OCI-LY1 (cell line): ENCODE measurements around the gene P2RY2.

Experiments
- H2AFZ ChIP-seq: fragments of 200-600 bp; sonication (generic), shearing (Covaris generic); 2 replicates; pipeline ENCODE4 v1.6.0; 2014; ENCODE audit warnings: antibody characterized with exemption, mild to moderate bottlenecking, low read length
- H3F3A ChIP-seq: fragments of 200-600 bp; sonication (generic), shearing (Covaris generic); 2 replicates; pipeline ENCODE4 v1.6.0; 2014; ENCODE audit warnings: mild to moderate bottlenecking, antibody characterized with exemption, low read length, moderate library complexity; ENCODE audit not compliant: insufficient read depth
- H3K27ac ChIP-seq: fragments of 200-600 bp; sonication (generic); 2 replicates; pipeline ENCODE4 v1.5.1; 2014; ENCODE audit warnings: low read length, mixed run types, mild to moderate bottlenecking, low read depth; ENCODE audit not compliant: poor library complexity, severe bottlenecking
- H3K27me3 ChIP-seq: fragments of 200-600 bp; sonication (generic); 2 replicates; pipeline ENCODE4 v1.6.0; 2014; ENCODE audit warnings: antibody characterized with exemption, mild to moderate bottlenecking, low read length, moderate library complexity; ENCODE audit not compliant: insufficient read depth
- H3K36me3 ChIP-seq: fragments of 200-600 bp; sonication (generic); 2 replicates; pipeline ENCODE4 v1.6.1; 2014; ENCODE audit warnings: mild to moderate bottlenecking, antibody characterized with exemption, low read length, moderate library complexity, mixed read lengths; ENCODE audit not compliant: insufficient read depth
- H3K4me1 ChIP-seq: fragments of 200-600 bp; sonication (generic); 2 replicates; pipeline ENCODE4 v1.5.1; 2014; ENCODE audit warnings: mild to moderate bottlenecking, low read length, moderate library complexity; ENCODE audit not compliant: insufficient read depth, severe bottlenecking
- H3K4me2 ChIP-seq: fragments of 200-600 bp; sonication (generic), shearing (Covaris generic); 2 replicates; pipeline ENCODE4 v1.6.1; 2014; ENCODE audit warnings: low read length
- H3K4me3 ChIP-seq: fragments of 200-600 bp; sonication (generic); 2 replicates; pipeline ENCODE4 v1.5.1; 2014; ENCODE audit warnings: low read length, low read depth, mild to moderate bottlenecking, mixed read lengths; ENCODE audit not compliant: poor library complexity, severe bottlenecking
- H3K79me2 ChIP-seq: fragments of 200-600 bp; shearing (Covaris generic); 2 replicates; pipeline ENCODE4 v1.6.1; 2016; ENCODE audit warnings: mixed run types, low read length, mixed read lengths; ENCODE audit not compliant: insufficient read depth
- H3K9ac ChIP-seq: fragments of 200-600 bp; sonication (generic), shearing (Covaris generic); 2 replicates; pipeline ENCODE4 v1.6.1; 2014; ENCODE audit warnings: mild to moderate bottlenecking, low read length, mixed read lengths
- H3K9me2 ChIP-seq: fragments of 200-600 bp; sonication (generic), shearing (Covaris generic); 2 replicates; pipeline ENCODE4 v1.6.1; 2014; ENCODE audit warnings: low read depth, mild to moderate bottlenecking, low read length, mixed read lengths
- H3K9me3 ChIP-seq: fragments of 200-600 bp; shearing (Covaris generic); 2 replicates; pipeline ENCODE4 v1.6.1; 2014; ENCODE audit warnings: low read length, mixed read lengths
- H4K20me1 ChIP-seq: fragments of 200-600 bp; sonication (generic), shearing (Covaris generic); 2 replicates; pipeline ENCODE4 v1.6.0; 2016; ENCODE audit warnings: mild to moderate bottlenecking, low read length; ENCODE audit not compliant: insufficient read depth
- EZH2 ChIP-seq: fragments of 200-600 bp; sonication (generic), shearing (Covaris generic); IDR thresholded peaks from 2 replicates; pipeline ENCODE4 v1.8.0; 2017; ENCODE audit warnings: borderline replicate concordance, mixed run types, mild to moderate bottlenecking, antibody characterized with exemption, low read length, moderate library complexity, mixed read lengths
- TF ChIP-seq, protein P1 (sequence below): fragments of 200-600 bp; sonication (generic), shearing (Covaris generic); IDR thresholded peaks from 2 replicates; pipeline ENCODE4 v1.5.1; 2017; ENCODE audit warnings: mild to moderate bottlenecking, antibody characterized with exemption, low read length, moderate library complexity, mixed read lengths

Gene P2RY2

DNA sequence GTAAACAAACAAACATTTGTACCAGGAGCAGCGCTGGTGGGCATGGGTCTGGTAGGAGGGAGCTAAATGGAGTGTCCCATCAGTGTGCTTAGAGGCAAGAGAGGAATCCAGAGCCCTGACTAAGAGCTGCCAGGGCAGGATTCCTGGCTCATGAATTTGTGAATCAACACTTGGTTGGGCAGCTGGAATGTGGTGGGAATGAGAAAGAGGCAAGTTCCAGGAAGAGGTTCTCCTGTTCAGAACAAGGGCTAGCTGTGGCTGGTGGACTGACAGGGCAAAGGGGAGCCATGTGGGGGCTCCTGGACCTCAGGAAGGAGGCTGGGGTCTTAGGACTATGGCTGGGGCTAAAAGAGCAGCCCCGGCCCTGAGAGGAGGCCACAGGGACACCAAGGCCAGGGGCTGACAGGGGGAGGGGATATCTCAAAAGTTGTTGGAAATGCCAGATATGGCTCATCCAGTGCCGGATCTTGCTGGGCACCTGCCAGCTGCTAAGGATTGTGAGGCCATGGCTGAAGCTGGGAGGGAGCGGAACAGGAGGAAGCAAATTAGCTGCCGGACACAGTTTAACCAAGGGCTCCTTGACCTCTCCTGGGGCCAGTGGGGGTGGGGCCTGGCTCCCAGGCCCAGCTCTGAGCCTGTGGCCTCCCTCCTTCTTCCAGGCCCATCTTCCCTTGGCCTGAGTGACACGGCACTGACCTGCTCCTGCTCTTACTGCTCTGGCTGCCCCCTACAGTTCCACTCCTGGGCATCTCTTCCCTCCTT, 39.4 kb downstream of the P2RY2 start:
- H3K9me3 ChIP-seq = no peaks in the 10 kb centered on the region
- no peaks in the 10 kb centered on the region for H3K9me2 ChIP-seq
- no peak overlapping the region for H3K4me2 ChIP-seq
- no peaks in the 10 kb centered on the region for H3K79me2 ChIP-seq
- no peak overlapping the region for H3K27ac ChIP-seq
- H3K27me3 ChIP-seq = no peaks in the 10 kb centered on the region
- TF ChIP-seq EZH2 = no peak
- TF ChIP-seq, protein P1, sequence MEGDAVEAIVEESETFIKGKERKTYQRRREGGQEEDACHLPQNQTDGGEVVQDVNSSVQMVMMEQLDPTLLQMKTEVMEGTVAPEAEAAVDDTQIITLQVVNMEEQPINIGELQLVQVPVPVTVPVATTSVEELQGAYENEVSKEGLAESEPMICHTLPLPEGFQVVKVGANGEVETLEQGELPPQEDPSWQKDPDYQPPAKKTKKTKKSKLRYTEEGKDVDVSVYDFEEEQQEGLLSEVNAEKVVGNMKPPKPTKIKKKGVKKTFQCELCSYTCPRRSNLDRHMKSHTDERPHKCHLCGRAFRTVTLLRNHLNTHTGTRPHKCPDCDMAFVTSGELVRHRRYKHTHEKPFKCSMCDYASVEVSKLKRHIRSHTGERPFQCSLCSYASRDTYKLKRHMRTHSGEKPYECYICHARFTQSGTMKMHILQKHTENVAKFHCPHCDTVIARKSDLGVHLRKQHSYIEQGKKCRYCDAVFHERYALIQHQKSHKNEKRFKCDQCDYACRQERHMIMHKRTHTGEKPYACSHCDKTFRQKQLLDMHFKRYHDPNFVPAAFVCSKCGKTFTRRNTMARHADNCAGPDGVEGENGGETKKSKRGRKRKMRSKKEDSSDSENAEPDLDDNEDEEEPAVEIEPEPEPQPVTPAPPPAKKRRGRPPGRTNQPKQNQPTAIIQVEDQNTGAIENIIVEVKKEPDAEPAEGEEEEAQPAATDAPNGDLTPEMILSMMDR = no peak
- H3K9ac ChIP-seq = no peak overlapping the region
- no peaks in the 10 kb centered on the region for H3K4me1 ChIP-seq
- no peaks in the 10 kb centered on the region for H4K20me1 ChIP-seq
- no peak overlapping the region for H3K4me3 ChIP-seq
- no peaks in the 10 kb centered on the region for H3K36me3 ChIP-seq
- H2AFZ ChIP-seq = no peak overlapping the region
- no peaks in the 10 kb centered on the region for H3F3A ChIP-seq

DNA sequence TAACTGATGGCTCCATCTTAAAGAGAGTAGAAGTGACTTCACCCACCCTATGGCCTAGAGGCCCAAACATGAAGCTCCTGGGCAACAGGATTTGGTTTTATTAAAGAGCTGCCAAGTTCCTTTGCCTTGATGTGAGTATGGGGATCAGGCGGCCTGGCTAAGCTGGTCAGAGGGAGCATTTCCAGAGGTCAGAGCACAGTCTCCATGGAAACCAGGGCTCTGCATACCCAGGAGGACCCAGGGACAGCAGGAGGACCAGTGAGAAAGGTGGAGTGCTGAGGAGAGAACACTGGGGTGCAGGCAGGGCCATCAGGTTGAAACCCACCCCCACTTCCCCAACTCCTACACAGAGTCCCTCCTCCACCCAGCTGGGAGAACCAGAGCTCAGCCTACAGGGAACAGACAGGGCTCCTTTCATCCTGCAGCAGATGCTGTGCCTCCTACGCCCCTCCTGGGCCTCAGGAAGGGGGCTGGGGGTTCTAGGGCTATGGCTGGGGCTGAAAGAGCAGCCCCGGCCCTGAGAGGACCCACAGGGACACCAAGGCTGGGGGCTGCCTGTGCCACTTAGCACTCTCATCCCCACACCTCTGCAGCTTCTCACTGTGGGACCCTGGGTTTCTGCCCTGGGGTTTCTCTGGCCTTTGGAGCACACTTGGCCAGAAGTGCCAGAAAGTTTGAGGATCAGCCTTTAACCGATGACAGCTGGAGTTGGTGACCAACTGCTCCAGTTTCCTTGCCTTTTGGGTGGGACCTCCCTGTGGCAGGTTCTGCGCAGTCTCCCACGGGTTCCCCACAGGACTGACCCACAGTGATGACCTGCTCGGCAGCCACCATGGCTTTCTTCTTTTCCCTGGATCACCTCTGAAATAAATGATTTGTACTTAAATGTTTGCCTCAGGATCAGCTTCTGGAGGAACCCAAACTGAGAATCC, 40.3 kb downstream of the P2RY2 start:
- Histone ChIP-seq H3K36me3 (no peaks in the 10 kb centered on the region), H4K20me1 (no peaks in the 10 kb centered on the region), H3K27ac (no peak overlapping the region), H3F3A (no peaks in the 10 kb centered on the region), H2AFZ (no peak overlapping the region), H3K9me3 (no peaks in the 10 kb centered on the region), H3K27me3 (no peaks in the 10 kb centered on the region), H3K4me1 (no peaks in the 10 kb centered on the region), H3K9me2 (no peaks in the 10 kb centered on the region), H3K4me2 (no peak overlapping the region), H3K9ac (no peak overlapping the region), H3K79me2 (no peaks in the 10 kb centered on the region), H3K4me3 (no peak overlapping the region)
- TF ChIP-seq EZH2 = no peak
- TF ChIP-seq, protein P1 = no peak

DNA sequence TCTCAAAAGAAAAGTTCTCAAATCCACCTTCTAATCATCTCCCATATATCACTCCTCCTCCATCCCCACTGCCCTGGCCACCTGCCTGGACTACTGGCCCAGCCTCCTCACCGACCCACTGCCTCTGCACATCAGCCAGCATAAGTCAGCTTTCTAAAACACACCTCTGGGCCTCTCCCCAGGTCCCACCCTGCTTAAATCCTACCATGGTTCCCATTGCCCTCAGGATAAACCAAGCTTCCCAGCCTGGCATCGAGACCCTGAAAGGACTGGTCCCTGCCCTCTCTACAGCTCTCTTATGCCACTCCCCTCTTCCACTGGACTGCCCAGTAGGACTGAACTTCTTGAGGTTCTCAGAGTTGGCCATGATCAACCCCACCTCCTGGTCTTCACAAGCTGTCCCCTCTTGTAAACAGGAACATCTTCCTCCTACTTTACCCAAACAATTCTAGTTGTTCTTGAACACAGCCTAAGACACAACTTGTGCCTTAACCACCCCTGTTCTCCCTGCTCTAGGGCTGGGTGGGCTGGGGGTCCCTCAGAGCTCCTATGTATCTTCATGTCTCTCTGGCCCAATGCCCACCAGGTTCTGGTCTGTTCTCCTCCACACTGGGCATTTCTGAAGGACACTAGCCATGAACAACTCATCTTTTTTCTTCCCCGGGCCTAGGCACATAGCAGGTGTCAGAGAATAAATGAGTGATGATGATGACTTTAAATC, 41.5 kb downstream of the P2RY2 start:
- Histone ChIP-seq H3K27me3 (no peaks in the 10 kb centered on the region), H4K20me1 (no peaks in the 10 kb centered on the region), H3K4me3 (no peak overlapping the region), H3K4me1 (no peaks in the 10 kb centered on the region), H2AFZ (no peak overlapping the region), H3K36me3 (no peaks in the 10 kb centered on the region), H3K79me2 (no peaks in the 10 kb centered on the region), H3K9ac (no peak overlapping the region), H3K9me2 (no peaks in the 10 kb centered on the region), H3F3A (no peaks in the 10 kb centered on the region), H3K9me3 (no peaks in the 10 kb centered on the region), H3K27ac (no peak overlapping the region), H3K4me2 (no peak overlapping the region)
- no peak for TF ChIP-seq EZH2
- TF ChIP-seq, protein P1 = no peak
